Measurements from ENCODE around the gene MYO3B.

GRCh38 chr2:170369228-170369627 is 191.3 kb downstream of the MYO3B start:
- no peak for TF ChIP-seq CTCF (IDR thresholded peaks at IDR 0.05)
- no peak for TF ChIP-seq POLR2A (IDR thresholded peaks at IDR 0.05)
